HG02763 (cell line): Measurements from ENCODE around the gene LRRC32.

ENCODE experiments used
- ATAC-seq: cut with Tn5 transposase; IDR thresholded peaks from one replicate; pipeline ENCODE4 v1.9.1; 2021; ENCODE audit warnings: mild to moderate bottlenecking, moderate library complexity; ENCODE audit not compliant: unreplicated experiment

The LRRC32 gene

DNA sequence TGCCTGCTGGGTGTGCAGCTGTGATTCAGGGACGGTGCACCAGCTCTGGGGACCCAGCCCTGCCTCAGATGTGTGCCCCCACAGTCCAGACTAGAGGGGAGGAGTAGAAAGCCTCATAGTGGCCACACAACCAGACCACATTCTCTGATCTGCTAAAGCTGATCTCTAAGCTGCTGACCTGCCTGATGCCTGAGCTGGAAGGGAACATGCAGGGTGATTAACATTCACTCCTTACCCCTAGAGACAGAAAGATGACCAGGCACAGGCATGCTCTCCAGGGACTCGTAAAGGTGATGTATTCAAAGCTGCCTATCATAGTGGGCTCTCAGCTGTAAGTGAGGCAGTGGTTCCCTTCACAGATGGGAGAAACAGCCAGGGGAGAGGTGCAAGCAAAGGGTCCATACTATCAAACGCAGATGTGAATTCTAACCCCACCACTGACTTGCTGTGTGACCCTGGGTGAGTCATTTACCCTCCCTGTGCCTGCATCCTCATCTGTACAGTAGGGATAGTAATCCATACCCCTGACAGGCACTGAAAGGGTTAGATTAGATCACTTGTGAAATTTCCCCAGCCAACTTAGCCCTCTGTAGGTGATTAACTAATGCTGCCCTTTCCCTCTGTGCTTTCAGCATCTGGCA, 29.0 kb upstream of the LRRC32 start:
- no peak for ATAC-seq

DNA sequence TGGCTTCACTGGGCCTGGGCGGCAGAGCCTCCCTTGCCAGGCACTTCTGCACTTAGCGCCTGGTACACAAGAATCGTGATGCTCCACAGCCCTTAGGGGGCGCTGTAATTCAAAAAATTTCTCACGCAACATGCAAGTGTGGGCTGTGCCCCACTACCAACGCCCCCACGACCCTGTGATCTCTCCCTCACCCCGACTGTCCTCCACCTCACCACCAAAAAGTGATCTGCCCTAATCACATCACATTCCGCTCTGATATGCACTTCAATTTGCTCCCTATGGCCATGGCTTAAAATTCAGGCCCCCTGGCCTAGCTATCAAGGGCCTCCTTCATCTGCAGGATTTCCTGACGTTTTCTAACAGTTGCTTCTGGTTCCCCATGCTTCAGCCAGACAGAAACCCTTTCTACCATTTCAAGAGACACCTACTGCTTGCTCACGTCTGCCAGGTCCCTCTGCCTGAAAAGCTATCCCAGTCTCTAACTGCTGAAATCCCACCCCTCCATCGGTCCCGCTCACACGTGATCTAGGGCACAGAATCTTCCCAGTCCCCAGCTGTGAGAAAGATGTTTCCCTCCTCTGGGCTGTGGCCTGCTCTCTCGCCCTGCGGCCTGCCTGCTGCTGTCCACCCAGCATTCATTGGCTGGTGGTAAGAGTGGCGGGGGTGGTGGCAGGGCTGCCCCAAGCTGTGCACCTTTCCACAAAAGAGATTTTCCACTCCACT, 27.9 kb upstream of the LRRC32 start:
- ATAC-seq = no peak

DNA sequence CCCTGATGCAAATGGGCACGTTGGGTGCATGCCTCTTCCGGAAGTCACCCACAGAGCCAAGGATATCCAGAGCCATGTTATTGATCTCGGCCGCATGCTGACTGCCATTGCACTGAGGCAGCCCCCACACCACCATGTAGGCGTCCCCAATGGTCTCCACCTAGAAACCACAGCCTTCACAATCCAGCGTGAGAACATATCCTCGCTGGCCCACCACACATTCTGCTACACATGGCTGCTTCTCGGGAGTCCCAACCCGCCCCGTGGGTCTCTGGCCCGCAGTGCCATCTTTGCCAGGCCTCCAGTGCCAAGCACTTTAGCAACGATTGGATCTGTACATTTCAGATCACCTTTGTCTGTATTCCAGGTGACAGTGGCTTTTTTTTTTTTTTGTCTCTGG, 26.2 kb upstream of the LRRC32 start:
- no peak for ATAC-seq

DNA sequence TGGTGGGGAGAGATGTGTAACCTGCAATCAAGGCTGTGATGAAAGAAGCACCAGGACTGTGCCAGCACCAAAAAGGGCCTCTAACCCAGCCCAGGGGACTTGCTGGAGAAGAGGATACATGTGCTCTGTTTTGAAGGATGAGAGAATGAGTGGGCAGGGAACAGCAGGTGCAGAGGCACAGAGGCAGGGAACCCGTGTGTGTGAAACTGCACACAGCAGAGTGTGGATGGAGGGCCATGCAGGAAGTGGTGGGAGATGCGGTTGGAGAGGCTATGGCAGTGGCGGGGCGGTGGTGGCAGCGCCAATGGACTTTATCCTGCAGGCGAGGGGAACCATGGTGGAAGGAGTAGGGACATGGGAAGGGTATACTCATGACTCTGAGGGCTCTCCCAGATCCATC, 25.2 kb upstream of the LRRC32 start:
- no peak for ATAC-seq

DNA sequence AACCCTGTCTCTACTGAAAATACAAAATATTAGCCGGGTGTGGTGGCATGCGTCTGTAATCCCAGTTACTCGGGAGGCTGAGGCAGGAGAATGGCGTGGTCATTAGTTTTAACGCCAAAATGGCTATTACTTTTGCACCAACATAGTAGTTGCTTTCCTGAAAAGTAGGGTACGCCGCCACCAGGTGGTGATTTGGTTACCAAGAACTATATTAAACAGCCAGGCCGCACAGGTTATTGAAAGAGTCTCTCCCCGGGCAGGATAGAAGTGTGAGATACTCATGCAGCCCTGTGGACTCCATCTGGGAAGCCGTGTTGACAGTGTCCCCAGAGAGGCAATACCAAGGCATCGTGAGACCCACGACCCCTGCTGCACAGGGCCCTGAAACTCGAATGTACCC, 24.6 kb upstream of the LRRC32 start:
- ATAC-seq = no peak

DNA sequence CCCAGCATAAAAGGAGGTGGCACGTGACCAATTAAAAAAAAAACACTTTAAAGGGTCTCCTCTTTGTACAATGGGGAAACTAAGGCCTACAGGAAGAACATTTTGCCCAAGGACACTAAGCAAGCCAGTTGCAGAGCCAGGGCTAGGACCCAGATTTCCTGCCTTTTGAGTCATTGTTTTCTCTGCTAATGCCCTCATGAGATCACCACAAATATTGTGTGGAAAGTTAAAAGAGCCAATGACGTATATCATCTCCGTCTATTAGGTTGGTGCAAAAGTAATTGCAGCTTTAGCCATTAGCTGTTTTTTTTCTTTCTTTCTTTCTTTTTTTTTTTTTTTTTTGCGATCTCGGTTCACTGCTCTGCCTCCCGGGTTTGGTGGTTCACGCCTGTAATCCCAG, 24.1 kb upstream of the LRRC32 start:
- ATAC-seq = no peak

DNA sequence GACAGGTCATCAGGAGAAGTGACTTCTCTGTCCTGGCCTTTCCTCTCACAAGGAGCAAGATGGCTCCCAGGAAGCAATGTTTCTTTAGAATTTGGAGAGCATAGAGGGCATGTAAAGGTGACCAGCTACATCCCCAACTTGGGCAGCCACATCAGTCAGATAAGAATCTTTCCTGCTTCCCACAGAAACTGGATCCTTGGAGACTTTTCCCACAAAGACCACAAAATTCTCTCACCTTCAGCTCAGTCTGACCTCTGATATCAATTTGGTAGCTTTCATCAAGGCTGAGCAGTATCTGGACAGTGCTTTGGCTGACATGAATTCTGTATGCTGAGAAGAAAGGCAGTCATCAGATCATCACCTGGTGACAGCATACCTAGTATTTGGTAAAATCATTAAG, 23.3 kb upstream of the LRRC32 start:
- no peak for ATAC-seq

DNA sequence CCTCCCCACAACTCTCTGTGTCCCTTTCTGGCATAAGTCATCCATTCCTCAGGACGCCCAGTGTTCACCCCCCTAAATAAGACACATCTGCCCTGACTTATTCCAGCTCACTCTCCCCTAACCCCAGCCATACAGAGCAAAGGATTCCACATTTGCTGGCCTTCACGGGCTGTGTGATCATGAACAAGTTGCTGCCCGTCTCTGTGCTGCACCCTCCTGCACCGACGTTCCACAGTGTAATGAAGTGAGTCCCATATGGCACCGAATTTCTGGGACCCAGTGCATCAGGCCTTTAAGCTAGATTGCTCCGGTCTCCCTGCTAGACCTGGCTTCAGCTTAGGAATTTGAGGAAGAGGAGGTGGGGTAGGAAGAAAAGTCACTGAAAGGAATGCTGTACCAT, 22.4 kb upstream of the LRRC32 start:
- no peak for ATAC-seq

DNA sequence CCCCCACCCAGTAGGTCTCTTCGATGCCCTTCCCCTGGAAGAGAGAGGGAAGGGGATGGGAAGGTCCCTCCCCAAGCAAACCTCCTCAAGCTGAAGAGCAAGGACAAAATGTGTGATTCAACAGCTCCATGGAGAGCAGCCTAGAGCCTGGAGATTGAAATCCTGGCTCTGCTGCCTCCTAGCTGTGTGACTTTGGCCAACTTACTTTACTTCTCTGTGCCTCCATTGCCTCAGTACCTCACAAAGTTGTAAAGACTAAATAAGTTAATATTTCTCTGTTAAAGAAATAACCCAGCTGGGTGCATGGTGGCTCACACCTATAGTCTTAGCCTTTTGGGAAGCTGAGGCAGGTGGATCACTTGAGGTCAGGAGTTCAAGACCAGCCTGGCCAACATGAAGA, 21.1 kb upstream of the LRRC32 start:
- ATAC-seq = no peak

DNA sequence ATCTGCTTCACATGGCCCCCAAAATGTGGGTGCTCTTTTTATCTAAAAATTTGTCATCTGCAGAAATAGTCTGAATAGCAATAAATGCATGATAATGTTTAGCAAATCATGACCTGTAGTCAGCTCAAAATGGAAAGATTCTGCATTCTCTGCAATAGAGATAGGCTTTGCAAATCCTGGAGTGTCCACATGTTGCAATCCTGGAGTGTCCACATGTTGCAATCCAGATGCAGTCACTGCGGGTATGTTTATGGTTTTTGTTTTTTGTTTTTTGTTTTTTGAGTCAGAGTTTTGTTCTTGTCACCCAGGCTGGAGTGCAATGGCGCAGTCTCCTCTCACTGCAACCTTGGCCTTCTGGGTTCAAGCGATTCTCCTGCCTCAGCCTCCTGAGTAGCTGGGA, 20.2 kb upstream of the LRRC32 start:
- no peak for ATAC-seq

DNA sequence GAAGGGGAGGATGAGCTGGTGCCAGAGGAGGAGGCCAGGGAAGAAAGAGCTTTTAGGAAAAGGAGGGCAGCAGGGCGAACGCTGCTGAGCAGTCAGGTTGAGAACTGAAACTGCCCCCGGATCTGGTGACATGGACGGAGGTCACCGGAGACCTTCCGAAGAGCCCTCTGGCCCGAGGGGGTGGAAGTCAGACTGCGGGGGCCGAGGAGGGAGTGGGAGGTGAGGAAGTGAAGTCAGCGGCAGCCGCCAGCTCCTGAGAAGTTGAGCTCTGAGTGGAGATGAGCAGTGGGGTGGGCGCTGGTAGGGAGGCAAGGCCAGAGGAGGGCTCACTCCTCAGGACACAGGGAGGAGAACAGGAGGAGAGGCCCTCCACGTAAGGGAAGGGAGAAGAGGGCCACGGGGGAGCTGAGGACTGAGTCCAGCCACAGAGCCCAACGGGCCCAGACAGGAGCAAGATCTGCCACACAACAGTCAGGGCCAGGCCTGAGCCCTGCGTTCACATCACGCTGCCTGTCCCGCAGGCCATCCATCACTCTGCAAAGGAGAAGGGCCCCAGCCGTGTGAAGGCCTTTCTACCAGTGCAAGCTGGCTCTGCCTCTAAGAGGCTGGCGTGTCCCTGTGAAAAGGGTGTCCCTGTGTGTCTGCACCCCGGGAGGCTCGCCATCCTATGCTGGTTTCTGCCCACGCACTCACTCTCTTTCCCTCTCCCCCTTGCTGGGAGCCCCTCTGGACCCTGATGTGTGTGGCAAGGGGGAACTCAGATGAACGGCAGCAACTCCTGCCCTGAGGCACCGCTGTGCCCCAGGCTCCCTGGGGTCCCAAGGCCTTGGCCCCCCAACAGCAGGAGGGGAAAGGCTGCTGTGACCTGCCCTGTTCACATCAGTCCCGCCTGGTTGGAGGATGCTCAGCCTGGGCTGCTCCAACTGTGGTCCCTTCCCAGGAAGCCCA, 19.0 kb upstream of the LRRC32 start:
- ATAC-seq = no peak

DNA sequence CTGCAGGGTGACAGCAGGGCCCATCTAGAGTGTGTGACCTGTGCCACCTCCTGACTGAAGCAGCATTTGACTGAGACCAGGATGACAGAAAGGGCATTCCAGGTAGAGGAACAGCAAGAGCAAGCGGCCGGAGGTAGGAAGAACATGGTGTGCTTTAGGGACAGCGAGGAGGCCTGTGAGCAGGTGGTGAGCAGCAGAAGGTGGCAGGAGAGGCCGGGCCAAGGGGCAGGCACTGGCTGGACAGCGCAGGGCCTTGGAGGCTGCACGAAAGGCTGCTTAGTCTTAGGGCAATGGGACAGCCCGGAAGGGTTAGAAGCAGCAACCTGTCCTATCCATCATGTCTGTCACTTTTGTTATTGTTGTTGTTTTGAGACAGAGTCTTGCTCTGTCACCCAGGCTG, 17.6 kb upstream of the LRRC32 start:
- ATAC-seq = no peak

DNA sequence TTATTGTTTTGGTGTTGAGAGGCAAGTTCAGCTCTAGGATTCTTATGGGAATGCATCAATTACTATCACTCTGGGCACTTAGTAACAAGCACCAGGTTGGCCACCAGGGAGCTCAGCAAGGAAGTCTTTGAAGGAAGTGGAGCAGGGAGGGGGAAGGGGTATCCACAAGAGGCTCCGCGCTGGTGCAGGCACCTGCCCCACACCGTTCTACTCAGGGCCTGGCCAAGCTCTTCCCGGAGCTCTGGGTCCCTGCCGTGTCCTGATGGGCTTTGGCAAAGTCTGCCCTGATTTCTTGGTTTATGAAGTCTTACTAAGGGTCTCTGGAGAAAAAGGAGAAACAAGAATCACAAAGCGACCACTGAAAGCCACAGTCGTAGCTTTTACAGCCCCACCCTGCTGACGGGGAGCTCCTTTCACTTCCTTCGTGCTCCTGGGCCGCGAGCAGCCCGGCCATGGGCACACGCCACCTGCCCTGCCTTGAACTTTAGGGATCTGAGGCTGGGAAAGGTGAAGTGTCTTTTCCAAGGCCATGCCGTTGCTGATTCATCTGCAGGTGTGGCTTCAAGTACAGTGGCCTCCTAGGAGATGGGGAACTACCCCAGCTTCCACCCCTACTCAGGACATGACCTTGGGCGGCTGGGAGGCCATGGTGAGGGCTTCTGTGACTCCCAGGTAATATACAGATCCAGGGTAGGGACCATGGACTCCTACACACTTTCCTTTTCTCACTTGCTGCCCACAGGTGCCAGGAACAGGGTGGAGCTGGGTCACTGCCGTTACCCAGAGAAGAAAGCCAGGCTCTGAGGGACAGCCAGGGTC, 15.9 kb upstream of the LRRC32 start:
- no peak for ATAC-seq

DNA sequence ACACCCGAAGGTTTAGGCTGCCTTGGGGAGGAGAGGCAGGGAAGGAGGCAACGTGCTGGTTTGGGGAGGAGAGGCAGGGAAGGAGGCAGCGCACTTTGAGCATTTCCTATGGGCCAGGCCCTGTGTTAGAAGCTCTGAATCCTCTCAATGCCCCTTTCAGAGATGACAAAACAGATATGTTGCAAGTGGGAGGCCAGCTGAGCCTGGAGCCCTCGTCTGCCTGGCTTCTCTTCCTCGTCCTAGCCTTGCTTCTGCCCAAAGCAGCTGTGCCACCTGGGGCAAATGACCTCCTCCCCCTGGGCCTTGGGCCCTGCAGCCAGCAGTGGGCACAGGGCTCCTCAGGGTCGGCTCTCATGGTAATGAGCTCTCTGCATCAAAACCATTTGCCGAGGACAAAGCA, 15.3 kb upstream of the LRRC32 start:
- no peak for ATAC-seq

DNA sequence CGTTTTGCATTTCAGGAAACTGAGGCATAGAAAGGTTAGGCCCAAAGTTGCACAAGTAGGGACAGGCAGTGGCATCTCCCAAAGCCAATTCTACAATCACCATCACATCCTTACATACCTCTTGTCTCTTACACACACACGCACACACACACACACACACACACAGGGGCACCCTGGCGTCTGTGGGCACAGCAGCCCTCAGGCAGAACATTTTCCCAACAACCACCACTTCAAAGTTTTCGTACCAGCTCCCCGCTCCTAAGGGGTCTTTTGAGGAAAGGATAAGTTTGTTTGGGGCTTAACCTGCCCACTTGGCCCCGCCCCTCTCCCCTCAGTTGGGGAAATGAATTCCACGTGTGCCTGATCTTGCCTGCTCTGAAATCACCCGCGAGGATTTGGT, 14.7 kb upstream of the LRRC32 start:
- ATAC-seq = no peak

DNA sequence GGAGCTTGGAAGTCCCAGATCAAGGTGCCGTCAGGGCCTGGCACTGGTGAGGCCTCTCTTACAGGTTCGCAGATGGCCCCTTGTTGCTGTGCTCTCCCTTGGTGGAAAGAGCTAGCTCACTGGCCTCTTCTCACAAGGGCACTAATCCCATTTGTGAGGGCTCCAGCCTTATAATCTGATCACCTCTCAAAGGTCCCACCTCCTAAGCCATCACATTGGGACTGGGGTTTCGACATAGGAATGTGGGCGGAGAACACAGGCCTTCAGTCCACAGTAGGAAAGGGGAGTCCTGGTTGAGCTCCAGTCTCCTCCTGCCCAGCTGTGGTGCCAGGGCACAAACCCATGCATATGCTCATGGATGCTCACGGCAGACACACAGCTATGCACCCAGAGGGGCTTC, 14.0 kb upstream of the LRRC32 start:
- no peak for ATAC-seq

DNA sequence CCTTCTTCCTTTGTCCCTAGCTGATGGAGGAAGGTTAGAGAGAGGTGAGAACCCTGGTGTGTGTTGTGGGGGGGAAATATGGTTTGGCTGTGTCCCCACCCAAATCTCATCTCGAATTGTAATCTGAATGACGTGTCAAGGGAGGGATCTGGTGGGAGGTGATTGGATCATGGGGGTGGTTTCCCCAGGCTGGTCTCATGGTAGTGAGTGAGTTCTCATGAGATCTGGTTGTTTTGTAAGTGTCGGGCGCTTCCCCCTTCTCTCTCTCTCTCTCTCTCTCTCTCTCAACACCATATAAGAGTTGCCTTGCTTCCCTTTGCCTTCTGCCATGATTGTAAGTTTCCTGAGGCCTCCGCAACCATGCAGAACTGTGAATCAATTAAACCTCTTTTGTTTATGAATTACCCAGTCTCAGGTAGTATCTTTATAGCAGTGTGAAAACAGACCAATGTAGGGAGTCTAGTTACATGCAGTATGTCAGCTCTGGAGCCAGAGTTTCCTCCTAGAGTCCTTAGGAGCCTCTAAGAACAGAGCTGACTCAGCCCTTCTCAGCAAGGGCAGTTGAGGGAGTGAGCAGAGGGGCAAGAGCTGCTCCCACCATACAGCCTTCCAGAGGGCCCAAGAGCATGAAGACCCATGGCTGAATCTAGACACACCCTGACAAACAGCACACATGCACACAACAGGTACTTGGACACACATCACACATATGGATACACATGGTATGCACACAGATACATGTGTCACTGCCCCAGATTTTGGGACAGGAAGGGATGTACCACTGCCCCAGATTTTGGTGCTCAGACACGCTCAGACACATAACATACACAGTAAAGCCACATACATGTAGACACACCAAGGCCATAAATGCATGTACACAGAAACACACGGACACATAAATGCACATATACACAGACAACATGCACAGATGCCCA, 12.9 kb upstream of the LRRC32 start:
- no peak for ATAC-seq

DNA sequence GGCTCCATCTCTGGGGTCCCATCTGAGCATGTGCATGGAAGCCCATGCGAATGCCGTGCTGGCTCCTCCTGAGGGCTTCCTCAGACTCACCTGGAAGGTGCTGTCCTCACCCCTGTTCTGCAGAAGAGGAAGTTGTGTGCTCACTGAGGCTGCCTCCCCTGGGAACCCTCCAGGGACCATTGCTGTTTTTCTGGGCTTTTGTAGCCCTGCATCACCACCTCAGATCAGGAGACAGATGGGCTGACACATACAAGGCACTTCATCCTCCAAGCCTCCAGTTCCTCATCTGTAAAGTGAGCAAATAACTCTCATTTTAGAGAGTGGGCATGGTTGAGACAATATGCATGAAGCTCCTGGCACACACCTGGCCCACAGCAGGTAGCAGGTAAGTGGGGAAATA, 12.1 kb upstream of the LRRC32 start:
- no peak for ATAC-seq

DNA sequence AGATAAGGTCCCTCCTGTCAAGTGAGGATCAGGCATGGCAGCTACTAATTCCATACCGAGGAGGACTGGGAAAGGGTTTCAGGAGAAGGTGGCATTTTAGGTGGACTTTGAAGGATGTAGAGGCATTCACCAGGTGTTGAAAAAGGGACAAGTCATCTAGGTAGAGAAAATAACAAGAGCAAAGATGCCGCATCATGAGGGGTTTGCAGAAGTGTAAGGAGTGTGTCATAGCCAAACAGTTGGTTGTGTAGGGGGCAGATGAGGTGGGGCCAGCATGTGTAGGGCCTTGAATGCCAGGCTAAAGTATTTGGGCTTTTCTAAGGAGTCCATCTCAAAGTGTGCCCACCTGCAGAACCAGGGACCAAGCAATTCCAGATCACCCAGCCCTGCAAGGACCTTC, 11.6 kb upstream of the LRRC32 start:
- ATAC-seq = no peak
